ENCODE results near the gene TMEM52.

Gene TMEM52

GRCh38 chr1:1914101-1914970 is 4.7 kb downstream of the TMEM52 start:
- DNase-seq: no peak

GRCh38 chr1:1911350-1912041 is 7.6 kb downstream of the TMEM52 start:
- DNase-seq: no peak

GRCh38 chr1:1910651-1911331 is 8.3 kb downstream of the TMEM52 start:
- DNase-seq: no peak

- DNase-seq: no peak
Observed at GRCh38 chr1:1910033-1910465, 9.0 kb downstream of the TMEM52 start.

GRCh38 chr1:1908506-1908791 is 10.6 kb downstream of the TMEM52 start:
- DNase-seq: no peak

- no peak for DNase-seq
Observed at GRCh38 chr1:1907098-1907736, 11.9 kb downstream of the TMEM52 start.

- peak; percentile 52 for DNase-seq
Observed at GRCh38 chr1:1906185-1907097, 12.6 kb downstream of the TMEM52 start.

GRCh38 chr1:1903224-1903623 is 15.9 kb downstream of the TMEM52 start:
- no peak for DNase-seq

GRCh38 chr1:1901641-1902294 is 17.3 kb downstream of the TMEM52 start:
- no peak for DNase-seq

- DNase-seq: no peak
Observed at GRCh38 chr1:1900883-1901640, 18.0 kb downstream of the TMEM52 start.

- DNase-seq: no peak
Observed at GRCh38 chr1:1899967-1900327, 19.1 kb downstream of the TMEM52 start.

- DNase-seq: no peak
Observed at GRCh38 chr1:1899266-1899966, 19.7 kb downstream of the TMEM52 start.

GRCh38 chr1:1898246-1898933 is 20.7 kb downstream of the TMEM52 start:
- DNase-seq: no peak

GRCh38 chr1:1895456-1896336 is 23.4 kb downstream of the TMEM52 start:
- DNase-seq: no peak

GRCh38 chr1:1895060-1895418 is 24.0 kb downstream of the TMEM52 start:
- DNase-seq: no peak

- no peak for DNase-seq
Observed at GRCh38 chr1:1894354-1895059, 24.6 kb downstream of the TMEM52 start.

GRCh38 chr1:1893997-1894353 is 25.1 kb downstream of the TMEM52 start:
- no peak for DNase-seq

Measured in activated effector memory CD4-positive, alpha-beta T cell treated with Interleukin-2 at 50 U/mL for 16 hours (primary cell).